ENCODE data around the gene TMX2. TPM values are rescaled to one million over a fixed set of nuclear protein-coding genes. Genes with fewer than 3 reads are reported as not detected.

The TMX2 gene
- polyA plus RNA-seq, 1 experiment, result 91.7 TPM

GRCh38 chr11:57777969-57778317 is 65.5 kb downstream of the TMX2 start:
- TF ChIP-seq, protein P1, sequence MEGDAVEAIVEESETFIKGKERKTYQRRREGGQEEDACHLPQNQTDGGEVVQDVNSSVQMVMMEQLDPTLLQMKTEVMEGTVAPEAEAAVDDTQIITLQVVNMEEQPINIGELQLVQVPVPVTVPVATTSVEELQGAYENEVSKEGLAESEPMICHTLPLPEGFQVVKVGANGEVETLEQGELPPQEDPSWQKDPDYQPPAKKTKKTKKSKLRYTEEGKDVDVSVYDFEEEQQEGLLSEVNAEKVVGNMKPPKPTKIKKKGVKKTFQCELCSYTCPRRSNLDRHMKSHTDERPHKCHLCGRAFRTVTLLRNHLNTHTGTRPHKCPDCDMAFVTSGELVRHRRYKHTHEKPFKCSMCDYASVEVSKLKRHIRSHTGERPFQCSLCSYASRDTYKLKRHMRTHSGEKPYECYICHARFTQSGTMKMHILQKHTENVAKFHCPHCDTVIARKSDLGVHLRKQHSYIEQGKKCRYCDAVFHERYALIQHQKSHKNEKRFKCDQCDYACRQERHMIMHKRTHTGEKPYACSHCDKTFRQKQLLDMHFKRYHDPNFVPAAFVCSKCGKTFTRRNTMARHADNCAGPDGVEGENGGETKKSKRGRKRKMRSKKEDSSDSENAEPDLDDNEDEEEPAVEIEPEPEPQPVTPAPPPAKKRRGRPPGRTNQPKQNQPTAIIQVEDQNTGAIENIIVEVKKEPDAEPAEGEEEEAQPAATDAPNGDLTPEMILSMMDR (IDR thresholded peaks at IDR 0.05; ENCODE audit: low read depth, low read length), result no peak
- CTCF ChIA-PET, result interaction anchor here (0.7 to 8.9 kb wide), 6 partner anchors 13 to 27 kb away, joined by 3 to 79 read pairs (median 4); partner anchors contain the start of genes BTBD18 and CTNND1
- peak overlapping the region; percentile 10 for H3K4me3 ChIP-seq (ENCODE audit: low read depth, low read length)
- no peaks in the 10 kb centered on the region for H3K9me3 ChIP-seq (ENCODE audit: control insufficient read depth, insufficient read depth, low read length)
- POLR2A ChIA-PET, result interaction anchor here (1.1 to 1.9 kb wide), 5 partner anchors 12 to 251 kb away, joined by 5 to 13 read pairs (median 12); partner anchors contain the start of genes CTNND1 and SELENOH
- DNase-seq (ENCODE audit: low read depth, low spot score), result no peak
- H3K27me3 ChIP-seq (ENCODE audit: control insufficient read depth, insufficient read depth, low read length), result no peaks in the 10 kb centered on the region
- H3K27ac ChIP-seq (ENCODE audit: low read depth, low read length), result peak overlapping the region; percentile 95

DNA sequence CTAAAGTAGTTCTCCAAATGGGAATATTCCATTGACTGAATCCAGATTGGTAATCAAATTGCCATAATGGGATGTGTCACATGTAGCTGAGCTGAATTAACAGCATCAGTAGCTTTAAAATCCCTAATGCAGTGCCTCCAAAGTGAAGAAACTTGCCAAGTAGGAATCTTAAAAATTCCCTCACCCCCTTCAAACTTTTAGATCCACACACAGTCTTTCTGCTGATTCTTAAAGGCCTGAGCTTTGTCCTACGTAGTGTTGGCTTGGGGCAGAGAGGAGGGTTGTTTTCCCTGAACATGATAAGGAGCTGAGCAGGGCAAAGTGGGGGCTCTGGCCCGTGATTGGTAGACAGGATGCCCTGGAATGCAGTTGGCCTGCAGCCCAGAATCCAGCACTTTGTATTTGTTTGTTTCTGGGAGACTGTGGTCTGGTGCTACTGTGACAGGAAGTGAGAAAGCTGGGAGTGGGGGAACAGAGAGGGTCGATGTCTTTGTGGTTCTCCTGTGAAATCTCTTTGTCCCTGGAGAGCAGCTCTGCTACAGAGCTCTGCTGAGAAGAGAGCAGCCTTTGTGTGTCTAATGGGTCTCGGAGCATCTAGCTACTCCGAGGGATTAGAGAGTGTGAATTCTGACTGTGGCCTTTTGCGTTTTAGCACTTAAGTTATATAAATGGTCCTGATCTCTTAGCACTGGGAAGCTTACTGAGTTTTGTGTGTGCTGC is 66.1 kb downstream of the TMX2 start:
- TF ChIP-seq, protein P1 (IDR thresholded peaks at IDR 0.05; ENCODE audit: low read depth, low read length), result no peak
- DNase-seq (ENCODE audit: low read depth, low spot score), result peak; percentile 95
- Histone ChIP-seq H3K27me3 (ENCODE audit: control insufficient read depth, insufficient read depth, low read length) (no peaks in the 10 kb centered on the region), H3K27ac (ENCODE audit: low read depth, low read length) (peak overlapping the region; percentile 95), H3K4me3 (ENCODE audit: low read depth, low read length) (peak overlapping the region; percentile 10), H3K9me3 (ENCODE audit: control insufficient read depth, insufficient read depth, low read length) (no peaks in the 10 kb centered on the region)
- ChIA-PET POLR2A (interaction anchor here (0.7 to 1.9 kb wide), 6 partner anchors 12 to 251 kb away, joined by 3 to 13 read pairs (median 9); partner anchors contain the start of genes CTNND1 and SELENOH), CTCF (interaction anchor here (0.6 to 8.9 kb wide), 8 partner anchors 11 to 29 kb away, joined by 3 to 79 read pairs (median 4); partner anchors contain the start of genes BTBD18 and CTNND1)

DNA sequence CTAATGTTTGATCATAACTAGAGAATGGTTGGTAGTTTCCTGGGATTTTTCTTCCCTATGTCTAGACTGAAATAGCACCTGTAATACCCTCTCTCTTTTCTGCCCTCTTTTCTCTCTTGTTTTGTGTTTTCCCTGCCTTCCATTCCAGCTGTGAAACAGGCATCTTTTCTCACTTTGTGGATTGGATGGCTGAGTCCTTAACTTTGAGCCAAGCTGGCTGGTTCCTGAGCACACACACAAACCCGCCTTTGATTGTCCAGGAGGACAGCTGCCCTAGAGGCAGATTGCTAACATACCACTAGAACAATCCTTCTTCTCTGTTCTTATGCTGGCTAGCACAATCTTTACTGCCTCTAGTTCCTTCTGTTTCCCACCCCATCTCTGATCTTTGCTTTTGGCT is 66.9 kb downstream of the TMX2 start:
- Histone ChIP-seq H3K27me3 (ENCODE audit: control insufficient read depth, insufficient read depth, low read length) (no peaks in the 10 kb centered on the region), H3K27ac (ENCODE audit: low read depth, low read length) (no peak overlapping the region), H3K4me3 (ENCODE audit: low read depth, low read length) (no peak overlapping the region), H3K9me3 (ENCODE audit: control insufficient read depth, insufficient read depth, low read length) (no peaks in the 10 kb centered on the region)
- no peak for DNase-seq (ENCODE audit: low read depth, low spot score)
- POLR2A ChIA-PET, result interaction anchor here (0.6 to 1.9 kb wide), 5 partner anchors 14 to 250 kb away, joined by 3 to 13 read pairs (median 12); partner anchors contain the start of genes CTNND1 and SELENOH
- TF ChIP-seq, protein P1 (IDR thresholded peaks at IDR 0.05; ENCODE audit: low read depth, low read length), result peak; percentile 21; the same call in 1 of the 2 replicates
- CTCF ChIA-PET, result interaction anchor here (0.6 to 8.9 kb wide), 5 partner anchors 10 to 28 kb away, joined by 3 to 79 read pairs (median 4); no protein-coding TSS in a partner anchor

DNA sequence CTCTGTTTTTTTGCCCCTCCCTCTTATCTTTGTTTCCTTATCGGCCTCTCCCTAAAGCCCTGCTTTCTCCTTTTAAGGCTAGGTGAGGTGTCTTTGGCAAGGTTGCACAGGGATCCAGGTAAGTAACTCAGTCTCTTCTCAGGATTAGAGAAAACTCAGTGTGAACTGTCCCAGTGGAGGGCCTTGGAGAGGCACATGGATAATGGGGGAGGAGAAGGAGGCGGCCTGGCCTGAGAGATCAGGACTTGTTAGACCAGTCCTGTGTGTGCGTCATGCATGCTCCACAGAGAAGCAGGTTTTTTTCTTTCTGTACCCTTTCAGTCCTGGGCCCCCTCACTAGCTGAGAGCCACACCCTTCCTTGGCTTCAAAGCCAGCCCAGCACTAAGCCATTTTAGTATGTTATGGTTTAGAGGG is 69.1 kb downstream of the TMX2 start:
- DNase-seq (ENCODE audit: low read depth, low spot score), result no peak
- Histone ChIP-seq H3K4me3 (ENCODE audit: low read depth, low read length) (no peak overlapping the region), H3K27me3 (ENCODE audit: control insufficient read depth, insufficient read depth, low read length) (no peaks in the 10 kb centered on the region), H3K27ac (ENCODE audit: low read depth, low read length) (no peak overlapping the region), H3K9me3 (ENCODE audit: control insufficient read depth, insufficient read depth, low read length) (no peaks in the 10 kb centered on the region)
- TF ChIP-seq, protein P1 (IDR thresholded peaks at IDR 0.05; ENCODE audit: low read depth, low read length), result no peak
- ChIA-PET CTCF (interaction anchor here (0.7 to 8.9 kb wide), 3 partner anchors 19 to 30 kb away, joined by 3 to 79 read pairs (median 5); partner anchors contain the start of gene BTBD18), POLR2A (no interaction called here)

GRCh38 chr11:57785072-57785471 is 72.7 kb downstream of the TMX2 start:
- POLR2A ChIA-PET, result no interaction called here

More at GRCh38 chr11:57785072-57785471, 72.7 kb downstream of the TMX2 start:
- H3K27me3 ChIP-seq (ENCODE audit: control insufficient read depth, insufficient read depth, low read length), result no peaks in the 10 kb centered on the region
- DNase-seq (ENCODE audit: low read depth, low spot score), result no peak
- H3K9me3 ChIP-seq (ENCODE audit: control insufficient read depth, insufficient read depth, low read length), result no peaks in the 10 kb centered on the region
- no peak overlapping the region for H3K4me3 ChIP-seq (ENCODE audit: low read depth, low read length)
- H3K27ac ChIP-seq (ENCODE audit: low read depth, low read length), result no peak overlapping the region
- TF ChIP-seq, protein P1 (IDR thresholded peaks at IDR 0.05; ENCODE audit: low read depth, low read length), result no peak
- CTCF ChIA-PET, result interaction anchor here (9.7 kb wide), 1 partner anchor 16 kb away, joined by 70 read pairs; no protein-coding TSS in a partner anchor

All from AG04450 (cell line).